NCI-H524 treated with DMSO at 0.1 percent for 48 hours (cell line): ENCODE results near the gene CLCC1.
"Not testable (repeated sequence)": the region's sequence is repeated elsewhere in the genome, so short reads cannot be mapped to it uniquely, and the experiment has no call there.

Source experiments
- DNase-seq: peaks from one replicate; lab custom pipeline; 2025; lab: John Stamatoyannopoulos, UW

Gene CLCC1, protein sequence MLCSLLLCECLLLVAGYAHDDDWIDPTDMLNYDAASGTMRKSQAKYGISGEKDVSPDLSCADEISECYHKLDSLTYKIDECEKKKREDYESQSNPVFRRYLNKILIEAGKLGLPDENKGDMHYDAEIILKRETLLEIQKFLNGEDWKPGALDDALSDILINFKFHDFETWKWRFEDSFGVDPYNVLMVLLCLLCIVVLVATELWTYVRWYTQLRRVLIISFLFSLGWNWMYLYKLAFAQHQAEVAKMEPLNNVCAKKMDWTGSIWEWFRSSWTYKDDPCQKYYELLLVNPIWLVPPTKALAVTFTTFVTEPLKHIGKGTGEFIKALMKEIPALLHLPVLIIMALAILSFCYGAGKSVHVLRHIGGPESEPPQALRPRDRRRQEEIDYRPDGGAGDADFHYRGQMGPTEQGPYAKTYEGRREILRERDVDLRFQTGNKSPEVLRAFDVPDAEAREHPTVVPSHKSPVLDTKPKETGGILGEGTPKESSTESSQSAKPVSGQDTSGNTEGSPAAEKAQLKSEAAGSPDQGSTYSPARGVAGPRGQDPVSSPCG

DNA sequence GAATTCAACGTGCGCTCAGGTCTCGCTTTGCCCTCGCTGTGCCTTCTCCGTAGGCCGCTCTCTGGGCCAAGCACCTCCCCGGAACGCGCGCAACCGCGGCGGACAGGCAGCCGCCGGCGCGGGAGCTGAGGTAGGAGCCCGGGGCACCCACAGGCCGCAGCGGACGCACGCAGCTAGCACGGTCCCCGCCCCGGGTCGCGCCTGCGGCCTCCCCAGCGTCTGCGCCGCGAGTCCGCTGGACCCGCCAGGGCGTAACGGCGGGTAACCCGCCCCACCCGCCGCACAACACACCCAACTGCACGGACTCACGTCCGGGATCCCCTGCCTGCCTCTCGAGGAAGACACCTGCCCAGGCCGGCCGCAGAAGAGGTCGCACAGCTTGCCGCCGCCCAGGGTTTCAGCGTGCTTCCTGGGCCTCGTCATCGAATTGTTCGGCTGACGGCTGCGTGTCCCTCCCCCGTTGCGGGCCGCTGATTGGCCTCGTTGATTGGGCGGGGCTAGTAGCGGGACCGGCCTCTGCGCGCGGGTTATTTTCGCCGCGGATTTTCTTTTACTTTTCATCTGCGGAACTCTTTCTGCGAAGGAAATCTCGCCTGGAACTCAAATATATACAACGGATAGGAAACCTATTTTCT, at the start of gene CLCC1:
TSS of gene CLCC1 (minus strand) at position 433 of the 635 bp plus-strand sequence. CDS start 13,047 bp downstream, outside the sequence.
- peak; percentile 28 for DNase-seq

DNA sequence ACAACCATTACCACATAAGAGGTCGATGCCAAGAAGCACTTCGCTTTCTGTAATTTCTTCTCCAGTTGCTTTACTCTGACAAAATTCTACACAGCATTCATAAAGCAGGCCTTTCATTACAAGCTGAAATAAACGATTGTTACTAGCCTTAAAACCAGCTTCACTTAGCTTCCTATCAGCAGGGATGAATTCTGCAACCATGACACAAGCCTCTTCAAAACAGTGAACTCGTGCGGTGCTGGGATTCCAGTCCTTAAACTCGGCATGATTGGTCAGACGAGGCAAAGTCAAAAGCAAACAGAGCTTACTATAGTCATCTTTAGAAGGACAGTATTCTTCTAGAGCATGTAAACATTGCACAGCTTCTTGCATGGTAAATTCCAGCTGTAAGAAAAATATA, 48.1 kb upstream of the CLCC1 start:
- DNase-seq = no peak

DNA sequence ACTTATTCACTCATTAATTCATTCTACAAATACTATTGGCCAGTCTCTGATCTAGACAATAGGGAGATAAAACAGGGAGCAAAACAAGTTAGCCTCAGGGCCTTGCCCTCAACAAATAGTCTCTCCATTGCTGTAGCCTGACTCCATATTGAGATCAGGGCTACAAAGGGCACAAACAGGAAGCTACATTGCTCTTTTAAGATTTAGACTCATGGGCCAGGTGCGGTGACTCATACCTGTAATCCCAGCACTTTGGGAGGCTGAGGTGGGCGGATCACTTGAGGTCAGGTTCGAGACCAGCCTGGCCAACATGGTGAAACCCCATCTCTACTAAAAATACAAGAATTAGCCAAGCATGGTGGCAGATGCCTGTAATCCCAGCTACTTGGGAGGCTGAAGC, 33.3 kb upstream of the CLCC1 start:
- DNase-seq = not testable (repeated sequence)

DNA sequence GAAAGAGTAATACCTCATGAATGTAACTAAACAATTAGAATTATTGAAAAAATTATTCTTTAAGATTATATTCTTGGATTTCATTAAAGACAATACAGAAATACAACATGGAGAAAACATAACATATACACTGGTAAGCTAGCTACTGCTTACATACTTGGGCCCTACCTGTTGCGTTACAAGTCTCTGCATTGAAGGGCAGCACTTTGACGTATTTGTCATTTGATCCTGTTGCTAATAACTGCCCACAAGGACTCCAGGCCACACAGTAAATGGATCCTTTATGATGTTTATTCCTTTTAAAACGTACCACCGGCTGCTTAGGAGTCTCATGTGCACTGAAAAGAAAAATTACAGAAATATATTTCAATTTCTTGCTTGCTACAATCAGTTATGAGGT, 19.8 kb upstream of the CLCC1 start:
- no peak for DNase-seq

DNA sequence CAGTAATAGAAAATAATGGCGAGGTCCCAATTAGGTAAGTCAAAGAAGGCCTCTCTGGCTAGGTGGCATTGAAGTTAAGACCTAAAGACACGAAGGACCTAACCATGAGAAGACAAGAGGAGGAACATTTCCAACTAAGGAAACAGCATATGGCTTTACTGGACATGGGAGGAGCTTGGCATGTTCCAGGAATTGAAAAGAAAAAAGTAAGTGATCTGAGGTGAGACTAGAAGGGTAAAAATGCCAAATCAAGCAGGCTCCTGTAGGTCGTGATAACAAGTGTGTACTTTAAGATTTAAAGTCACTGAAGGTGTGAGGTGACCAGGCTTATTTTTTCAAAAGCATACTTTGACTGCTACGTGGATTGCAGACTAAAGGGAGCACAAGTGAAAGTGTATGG, 13.4 kb upstream of the CLCC1 start:
- DNase-seq = no peak

DNA sequence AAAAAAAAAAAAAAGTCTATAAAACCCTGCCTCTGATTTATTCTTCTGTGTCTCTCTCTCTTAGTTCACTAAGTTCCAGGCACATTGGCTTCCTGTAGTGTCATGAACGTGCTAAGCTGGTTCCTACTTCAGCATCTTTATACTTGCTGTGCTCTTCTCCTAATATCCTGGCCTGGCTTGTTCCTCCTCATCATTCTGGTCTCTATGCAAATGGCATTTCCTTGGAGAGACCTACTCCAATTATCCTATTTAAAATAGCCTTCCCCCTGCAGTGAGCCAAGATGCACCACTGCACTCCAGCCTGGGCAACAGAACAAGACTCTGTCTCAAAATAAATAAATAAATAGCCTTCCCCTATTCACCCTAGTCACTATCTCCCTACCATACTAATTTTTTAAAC, 9.7 kb upstream of the CLCC1 start:
- DNase-seq = no peak

DNA sequence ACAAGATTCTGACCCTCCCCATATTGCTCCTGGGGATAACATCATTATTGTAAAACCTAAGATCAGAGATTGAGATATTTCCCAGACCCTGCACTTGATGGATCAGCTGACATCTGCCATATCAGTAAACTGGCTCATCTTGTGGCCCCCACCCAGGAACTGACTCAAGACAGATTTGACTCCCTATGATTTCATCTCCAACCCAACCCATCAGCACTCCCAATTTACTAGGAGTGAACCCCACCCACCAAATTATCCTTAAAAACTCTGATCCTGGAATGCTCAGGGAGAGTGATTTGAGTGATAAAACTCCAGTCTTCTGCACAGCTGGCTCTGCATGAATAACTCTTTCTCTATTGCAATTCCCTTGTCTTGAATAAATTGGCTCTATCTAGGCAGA, 6.1 kb upstream of the CLCC1 start:
- no peak for DNase-seq

DNA sequence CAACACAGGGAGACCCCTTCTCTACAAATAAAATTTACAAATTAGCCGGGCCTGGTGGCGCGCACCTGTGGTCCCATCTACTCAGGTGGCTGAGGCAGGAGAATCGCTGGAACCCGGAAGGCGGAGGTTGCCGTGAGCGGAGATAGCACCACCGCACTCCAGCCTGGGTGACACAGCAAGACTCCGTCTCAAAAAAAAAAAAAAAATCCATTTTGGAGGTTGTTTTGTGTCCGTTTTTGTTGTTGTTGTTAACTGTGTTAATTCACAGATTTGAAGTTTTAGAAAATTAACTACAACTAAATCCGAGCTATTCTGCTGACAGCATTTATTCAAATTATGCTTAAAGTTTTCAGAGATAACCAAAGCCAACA, 618 bp downstream of the CLCC1 start:
- no peak for DNase-seq

DNA sequence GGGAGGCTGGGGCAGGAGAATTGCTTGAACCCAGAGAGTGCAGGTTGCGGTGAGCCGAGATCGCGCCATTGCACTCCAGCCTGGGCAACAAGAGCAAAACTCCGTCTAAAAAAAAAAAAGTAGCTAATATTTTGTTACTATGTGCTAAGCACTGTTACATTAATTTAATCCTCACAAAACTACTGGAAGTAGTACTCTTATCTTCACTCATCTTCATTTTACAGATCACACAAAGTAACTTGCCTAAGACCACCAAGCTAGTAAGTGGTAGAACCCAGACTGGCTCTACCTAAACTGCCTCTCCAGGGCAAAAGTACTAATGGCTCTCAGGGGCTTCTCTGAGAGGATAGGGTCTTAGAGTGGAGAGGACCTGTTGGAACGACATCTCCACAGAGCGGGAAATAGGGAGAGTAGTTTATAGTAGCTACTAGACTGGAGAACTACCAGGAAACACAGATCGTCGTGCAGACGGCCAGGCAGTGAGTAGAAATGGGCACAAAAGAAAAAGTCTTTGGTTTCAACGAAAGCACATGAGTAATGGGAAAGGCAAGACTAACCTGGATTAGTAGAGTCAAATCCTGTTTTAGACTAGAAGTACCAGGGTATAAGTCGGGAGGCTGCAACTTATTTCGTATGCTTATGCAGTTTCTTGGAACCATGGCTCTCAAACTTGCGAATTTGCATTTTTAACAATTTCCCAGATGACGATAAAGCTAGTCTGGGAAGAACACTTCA, 1.4 kb downstream of the CLCC1 start:
- DNase-seq = no peak

DNA sequence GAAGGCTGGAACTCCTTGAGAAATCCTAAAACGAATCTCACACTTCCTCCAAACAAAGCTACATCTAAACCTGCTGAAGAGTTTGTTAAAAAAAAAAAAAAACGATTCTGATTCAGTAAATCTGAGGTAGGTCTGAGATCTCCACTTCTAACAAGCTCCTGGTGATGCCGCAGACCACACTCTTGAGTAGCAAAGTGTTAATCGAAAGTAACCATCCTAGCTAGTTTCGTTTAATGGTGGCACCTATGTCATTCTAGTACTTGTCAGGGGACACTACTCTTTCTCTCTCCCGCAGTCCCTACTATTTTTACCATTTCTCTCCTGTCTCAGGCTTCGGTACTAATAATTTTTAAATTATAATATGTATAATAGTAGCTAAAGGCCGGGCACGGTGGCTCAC, 2.1 kb downstream of the CLCC1 start:
- no peak for DNase-seq

DNA sequence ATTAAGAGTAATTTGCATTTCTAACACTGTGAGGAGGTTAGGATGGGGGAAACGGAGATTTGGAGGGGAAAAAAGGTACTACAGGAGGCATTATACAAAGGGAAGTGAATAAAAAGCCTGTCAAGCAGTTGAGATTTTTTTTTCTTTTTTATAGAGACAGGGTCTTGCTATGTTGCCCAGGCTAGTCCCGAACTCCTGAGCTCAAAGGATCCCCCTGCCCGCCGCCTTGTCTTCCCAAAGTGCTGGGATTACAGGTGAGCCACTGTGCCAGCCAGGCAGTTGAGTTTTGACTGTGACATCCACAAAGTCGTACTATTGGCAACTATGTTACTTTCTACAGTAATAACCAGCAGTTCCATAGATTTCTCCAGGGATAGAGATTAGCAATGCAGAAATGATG, 2.6 kb downstream of the CLCC1 start:
- DNase-seq = no peak

DNA sequence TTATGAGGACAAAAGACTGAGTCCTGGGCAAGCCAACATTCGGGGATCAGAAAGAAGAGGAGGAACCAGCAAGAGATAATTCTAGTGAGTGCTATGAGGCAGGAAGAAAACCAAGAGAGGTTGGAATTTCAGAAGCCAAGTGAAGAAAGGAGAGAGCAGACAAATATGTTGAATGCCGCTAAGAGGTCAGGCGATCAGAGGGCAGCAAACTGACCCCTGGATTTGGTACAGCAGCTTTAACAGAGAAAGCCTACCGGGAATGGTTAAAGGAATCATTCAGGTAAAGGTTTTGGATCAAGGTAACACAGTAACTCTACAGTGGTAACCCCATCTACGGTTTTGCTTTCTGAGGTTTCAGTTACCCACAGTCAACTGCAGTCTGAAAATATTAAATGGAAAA, 5.4 kb downstream of the CLCC1 start:
- no peak for DNase-seq

DNA sequence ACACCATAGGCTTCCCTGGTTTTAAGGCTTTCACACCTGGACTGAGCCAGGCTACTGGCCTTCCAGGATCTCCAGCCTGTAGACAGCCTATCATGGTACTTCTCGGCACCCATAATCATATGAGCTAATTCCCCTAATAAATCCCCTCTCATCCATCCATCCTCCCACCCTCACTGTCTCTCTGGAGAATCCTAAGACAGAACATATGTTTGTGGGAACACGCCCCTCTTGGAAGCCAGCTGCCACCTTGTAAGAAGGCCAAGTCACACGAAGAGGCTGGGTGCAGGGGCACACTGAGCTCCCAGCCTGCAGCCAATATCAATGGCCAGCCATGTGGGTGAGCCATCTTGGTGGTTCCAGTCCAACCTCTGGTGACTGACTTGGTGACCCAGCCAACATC, 7.4 kb downstream of the CLCC1 start:
- peak; percentile 95 for DNase-seq

DNA sequence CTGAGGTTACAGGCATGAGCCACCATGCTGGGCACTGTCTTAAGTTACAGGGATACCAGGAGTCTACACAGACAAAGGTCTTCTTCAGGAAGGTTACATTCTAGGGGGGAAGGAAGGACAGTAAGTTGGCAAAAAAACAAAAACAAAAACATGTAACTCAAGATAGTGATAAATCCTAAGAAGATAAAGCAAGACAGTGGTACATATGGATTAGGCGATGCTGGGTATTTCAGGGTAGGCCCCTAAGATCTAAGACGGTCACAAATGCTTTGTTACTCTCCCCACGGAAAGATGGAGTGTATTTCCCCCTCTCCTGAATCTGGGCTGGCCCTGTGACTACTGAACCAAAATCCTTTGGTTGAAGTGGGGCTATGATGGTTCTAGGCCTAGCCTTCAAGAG, 8.2 kb downstream of the CLCC1 start:
- no peak for DNase-seq

DNA sequence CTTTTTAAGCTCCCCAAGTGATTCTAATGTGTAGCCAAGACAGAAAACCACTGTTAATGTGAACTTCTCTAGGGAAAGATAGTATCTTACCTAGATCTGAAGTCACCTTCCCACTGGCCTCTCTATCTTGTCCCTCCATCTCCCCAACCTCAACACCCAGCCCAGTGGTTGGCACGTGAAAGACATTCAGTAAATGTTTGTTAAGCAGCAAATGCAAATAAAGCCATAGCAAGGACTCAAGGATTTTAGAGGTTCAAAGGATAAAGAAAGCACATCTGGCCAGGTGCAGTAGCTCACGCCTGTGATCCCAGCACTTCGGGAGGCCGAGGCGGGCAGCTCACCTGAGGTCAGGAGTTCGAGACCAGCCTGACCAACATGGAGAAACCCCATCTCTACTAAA, 9.8 kb downstream of the CLCC1 start:
- no peak for DNase-seq

DNA sequence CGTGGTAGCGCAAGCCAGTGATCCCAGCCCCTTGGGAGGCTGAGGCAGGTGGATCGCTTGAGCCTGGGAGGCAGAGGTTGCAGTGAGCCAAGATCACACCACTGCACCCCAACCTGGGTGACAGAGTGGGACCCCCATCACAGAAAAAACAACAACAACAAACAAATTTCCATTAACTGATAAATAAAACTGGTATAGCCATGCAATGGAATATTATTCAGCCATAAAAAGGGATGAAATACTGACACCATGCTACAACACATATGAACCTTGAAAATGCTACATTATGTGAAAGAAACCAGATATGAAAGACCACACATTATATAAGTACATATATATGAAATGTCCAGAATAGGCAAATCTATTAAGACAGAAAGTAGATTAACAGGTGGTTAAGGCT, 12.0 kb downstream of the CLCC1 start:
- DNase-seq = no peak

DNA sequence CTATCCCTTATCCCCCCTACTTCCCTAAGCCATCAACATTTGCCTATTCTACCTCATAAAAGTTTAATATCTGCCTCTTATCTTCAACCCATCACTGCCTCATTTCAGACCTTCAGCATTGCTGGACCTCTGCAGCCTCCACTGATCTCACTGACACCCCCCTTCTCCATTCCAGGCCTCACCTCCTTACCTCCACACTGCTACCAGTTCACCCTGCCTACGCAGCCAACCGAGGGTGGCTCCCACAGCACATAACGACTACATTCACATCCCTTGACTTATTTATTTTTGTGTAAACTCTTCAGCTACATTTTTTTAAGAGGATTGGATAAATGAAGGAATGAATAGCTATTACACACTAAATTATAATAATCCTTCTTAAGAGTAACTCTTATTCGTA, 14.2 kb downstream of the CLCC1 start:
- no peak for DNase-seq

DNA sequence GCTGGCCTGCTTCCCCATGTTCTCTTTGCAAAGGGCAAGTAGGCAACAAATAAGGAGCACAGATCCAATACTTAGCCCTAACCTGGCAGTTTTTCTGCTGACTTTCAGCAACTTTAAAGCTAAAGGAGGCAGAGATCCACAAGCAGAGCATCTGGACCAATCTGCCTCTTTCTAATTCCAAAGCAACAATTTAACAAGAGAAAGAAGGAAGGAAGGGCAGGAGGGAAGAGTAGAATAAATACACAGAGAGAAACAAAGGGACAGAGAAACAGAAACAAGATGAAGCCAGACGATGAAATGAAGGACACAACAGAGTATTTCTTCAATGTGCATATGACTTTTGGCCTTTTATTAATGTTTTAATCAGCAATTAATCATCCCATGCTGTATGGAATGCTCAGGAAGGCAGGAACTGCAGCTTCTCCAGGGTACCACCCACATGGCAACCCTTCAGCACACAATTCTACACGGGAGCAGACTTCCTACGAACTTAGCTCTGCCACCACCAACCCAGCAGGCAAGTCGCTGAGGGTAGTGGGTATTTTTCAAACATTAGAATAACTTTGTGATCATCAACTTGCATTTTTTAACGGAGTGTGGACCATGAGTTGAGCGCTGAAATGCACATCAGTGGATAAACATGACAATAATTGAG, 15.3 kb downstream of the CLCC1 start:
- DNase-seq = no peak

DNA sequence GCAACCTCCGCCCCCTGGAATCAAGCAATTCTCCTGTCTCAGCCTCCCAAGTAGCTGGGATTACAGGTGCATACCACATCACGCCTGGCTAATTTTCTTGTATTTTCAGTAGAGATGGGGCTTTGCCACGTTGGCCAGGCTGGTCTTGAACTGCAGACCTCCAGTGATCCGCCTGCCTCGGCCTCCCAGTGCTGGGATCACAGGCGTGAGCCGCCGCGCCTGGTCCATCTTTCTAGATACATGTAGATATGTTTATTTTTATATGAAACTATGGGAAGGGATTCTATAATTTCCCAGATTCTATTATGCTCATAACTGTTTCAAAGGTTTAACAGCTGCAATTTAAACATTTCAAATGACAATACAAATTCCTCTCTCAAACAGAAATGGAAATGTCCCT, 27.1 kb downstream of the CLCC1 start:
- no peak for DNase-seq

DNA sequence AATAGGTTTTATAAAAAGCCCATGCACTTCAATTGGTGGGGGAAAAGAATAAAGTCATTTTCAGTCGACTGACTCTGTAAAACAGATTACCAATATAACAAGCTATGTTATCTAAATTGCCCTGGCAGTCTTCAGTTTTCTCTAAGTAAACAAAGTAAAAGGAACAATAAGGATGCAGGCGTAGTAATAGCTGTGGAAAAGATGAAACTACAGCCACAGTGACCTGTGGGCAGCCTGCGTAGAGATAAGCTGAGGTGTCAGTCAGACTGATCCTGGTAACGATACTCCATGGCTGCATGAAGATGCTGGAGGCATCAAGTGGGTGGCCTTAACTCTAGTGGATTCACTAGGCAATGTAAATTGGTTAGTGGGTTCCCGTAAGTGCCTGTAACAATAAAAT, 29.3 kb downstream of the CLCC1 start:
- no peak for DNase-seq

DNA sequence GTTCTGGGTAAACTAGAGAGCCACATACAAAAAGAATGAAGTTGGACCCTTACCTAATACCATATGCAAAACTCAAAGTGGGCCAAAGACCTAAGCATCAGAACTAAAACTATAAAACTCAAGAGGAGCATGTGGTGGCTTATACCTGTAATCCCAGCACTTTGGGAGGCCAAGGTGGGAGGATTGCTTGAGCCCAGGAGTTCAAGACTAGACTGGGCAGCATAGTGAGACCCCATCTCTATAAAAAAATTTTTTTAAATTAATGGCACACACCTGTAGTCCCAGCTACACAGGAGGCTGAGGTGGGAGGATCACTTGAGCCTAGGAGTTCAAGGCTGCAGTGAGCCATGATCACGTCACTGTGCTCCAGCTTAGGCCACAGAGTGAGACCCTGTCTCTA, 35.7 kb downstream of the CLCC1 start:
- DNase-seq = not testable (repeated sequence)

DNA sequence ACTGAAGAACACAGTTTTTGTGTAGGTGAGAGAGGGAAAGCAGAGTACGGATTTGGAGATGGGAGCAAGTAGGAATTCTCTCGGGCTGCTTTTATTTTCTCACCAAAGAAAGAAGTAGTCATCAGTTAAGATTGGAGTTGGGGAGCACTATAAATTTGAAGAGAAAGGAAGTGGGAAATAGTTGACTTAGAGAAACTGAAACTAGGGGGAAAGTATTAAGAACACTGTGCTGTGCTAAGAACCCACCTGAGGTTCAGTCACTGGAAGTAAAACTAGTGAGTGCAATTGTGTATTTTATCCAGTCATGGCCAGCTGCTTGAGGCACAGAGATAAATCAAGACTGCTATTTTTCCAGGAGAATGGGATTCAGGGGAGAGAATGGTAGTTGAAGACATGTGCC, 37.4 kb downstream of the CLCC1 start:
- DNase-seq = no peak
